SK-N-MC (cell line): ENCODE results near the gene KRT16.

ENCODE experiments used
- FOXP2 ChIP-seq: optimal IDR thresholded peaks from 2 replicates; pipeline ENCODE3; 2011; ENCODE audit warnings: mild to moderate bottlenecking, moderate library complexity; ENCODE audit not compliant: insufficient read depth; ENCODE audit errors: extremely low read length, control extremely low read depth
- POLR2AphosphoS5 ChIP-seq: IDR thresholded peaks from 2 replicates; pipeline ENCODE4 v1.6.1; 2012; ENCODE audit warnings: mild to moderate bottlenecking, low read depth, low read length, borderline replicate concordance

- TF ChIP-seq POLR2AphosphoS5 = no peak
- TF ChIP-seq FOXP2 = no peak
Observed at GRCh38 chr17:41629316-41629715, 16.7 kb upstream of the KRT16 start.
